Stimulated activated memory B cell treated with anti-CD40 and anti-IgM and Interleukin-4, amounts not matched to agents 10 μg/mL and 1 μg/mL and 100 μg/mL, for 72 hours (primary cell): ENCODE results near the gene STUB1.

Experiments used
- ATAC-seq: fragments of 150-1000 bp; cut with Tn5 transposase; 2 replicates; pipeline ENCODE4 v1.10.0; 2021
- H3K27ac Mint-ChIP-seq: one replicate; pipeline ENCODE4 v1.8.0; 2022; ENCODE audit warnings: mild to moderate bottlenecking, mixed read lengths
- H3K27me3 Mint-ChIP-seq: one replicate; pipeline ENCODE4 v1.8.0; 2022; ENCODE audit warnings: mixed read lengths
- H3K36me3 Mint-ChIP-seq: one replicate; pipeline ENCODE4 v1.8.0; 2022; ENCODE audit warnings: mixed read lengths
- H3K4me1 Mint-ChIP-seq: one replicate; pipeline ENCODE4 v1.8.0; 2022; ENCODE audit warnings: mixed read lengths
- H3K4me3 Mint-ChIP-seq: one replicate; pipeline ENCODE4 v1.8.0; 2022; ENCODE audit warnings: mild to moderate bottlenecking, moderate library complexity, mixed read lengths
- H3K9me3 Mint-ChIP-seq: one replicate; pipeline ENCODE4 v1.8.0; 2022; ENCODE audit warnings: mixed read lengths

STUB1 gene

DNA sequence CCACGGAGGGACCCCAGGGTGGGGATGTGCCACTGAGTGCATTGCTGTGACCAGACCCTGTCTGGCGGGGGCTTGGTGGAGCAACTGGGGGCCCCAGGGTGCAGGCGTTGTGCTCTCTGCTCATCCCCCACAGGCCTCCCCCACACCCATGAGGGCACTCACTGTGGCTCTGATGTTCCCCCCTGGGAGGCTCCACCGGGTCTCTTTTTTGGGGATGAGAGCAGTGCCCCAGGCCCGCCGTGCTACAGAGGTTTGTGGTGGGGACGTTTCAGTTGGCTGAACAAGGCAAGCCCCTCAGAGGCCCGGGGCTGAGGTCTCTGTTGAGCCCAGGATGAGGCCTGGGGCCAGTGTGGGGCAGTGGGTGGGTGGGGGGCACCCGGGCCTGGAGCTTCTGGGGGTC, 43.5 kb downstream of the STUB1 start:
- ATAC-seq = no peak
- Mint-ChIP-seq H3K36me3 (peaks cover 6% of the 10 kb centered on the region), H3K9me3 (no peaks in the 10 kb centered on the region), H3K4me1 (peaks cover 55% of the 10 kb centered on the region), H3K27me3 (no peaks in the 10 kb centered on the region), H3K27ac (no peak overlapping the region), H3K4me3 (no peak overlapping the region)

DNA sequence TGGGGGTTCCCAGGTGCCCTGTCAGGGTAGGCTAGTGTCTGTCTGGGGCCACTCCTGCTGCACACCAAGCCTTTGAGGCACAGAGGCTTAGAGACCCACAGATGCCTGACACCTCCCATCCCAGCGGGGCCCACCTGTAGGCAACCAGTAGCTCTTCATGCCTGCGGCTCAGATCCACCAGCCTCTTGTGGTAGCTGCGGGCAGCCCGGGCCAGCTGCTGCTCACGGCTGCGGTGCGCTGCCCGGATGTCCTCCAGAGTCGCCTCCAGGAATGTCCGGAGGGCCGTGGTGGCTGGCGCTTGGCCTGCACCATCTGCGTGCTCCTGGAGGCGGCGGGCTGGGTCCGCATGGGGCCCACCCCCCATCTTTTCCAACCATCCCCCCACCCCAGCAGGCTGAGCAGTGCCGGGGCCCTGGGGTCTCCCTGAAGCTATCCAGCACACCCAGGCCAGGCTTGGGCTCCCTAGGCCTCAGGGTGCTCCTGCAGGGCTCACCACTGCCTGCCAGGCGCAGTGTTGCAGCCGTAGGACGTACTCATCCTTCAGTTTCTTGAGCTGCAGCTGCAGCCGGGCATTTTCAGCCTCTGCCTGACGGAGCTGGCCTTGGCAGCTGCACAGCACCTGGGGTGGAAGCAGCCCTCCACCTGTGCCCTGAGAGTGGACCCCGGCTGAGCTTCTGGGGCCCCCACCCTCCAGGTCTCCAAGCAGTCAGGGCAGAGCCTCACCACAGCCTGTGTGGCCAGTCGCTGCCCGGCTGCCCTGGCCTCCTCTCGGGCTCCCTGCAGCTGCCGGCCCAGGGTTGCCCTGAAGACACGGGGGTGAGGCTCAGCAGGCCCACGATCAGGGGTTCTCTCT, 44.2 kb downstream of the STUB1 start:
- Mint-ChIP-seq H3K36me3 (peaks cover 6% of the 10 kb centered on the region), H3K4me3 (no peak overlapping the region), H3K4me1 (peaks cover 49% of the 10 kb centered on the region), H3K27ac (peak overlapping the region; percentile 53), H3K9me3 (no peaks in the 10 kb centered on the region), H3K27me3 (no peaks in the 10 kb centered on the region)
- ATAC-seq = no peak

DNA sequence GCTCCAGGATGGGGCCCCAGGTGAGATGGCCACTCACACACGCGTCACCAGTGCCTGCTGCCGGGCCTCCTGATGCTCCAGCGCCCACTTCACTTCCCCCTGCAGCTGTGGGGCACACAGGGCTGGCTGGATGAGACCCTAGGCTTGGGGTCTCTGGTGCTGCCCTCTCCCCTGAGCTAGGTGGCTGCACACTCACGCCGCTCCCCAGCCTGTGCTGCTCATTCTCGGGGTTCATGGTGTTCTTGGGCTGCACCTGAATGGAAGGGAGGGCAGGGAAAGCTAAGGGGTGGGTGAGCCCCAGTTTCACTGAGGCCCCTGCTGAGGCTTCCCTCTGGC, 44.8 kb downstream of the STUB1 start:
- peaks cover 6% of the 10 kb centered on the region for H3K36me3 Mint-ChIP-seq
- H3K9me3 Mint-ChIP-seq = no peaks in the 10 kb centered on the region
- ATAC-seq = no peak
- H3K27me3 Mint-ChIP-seq = no peaks in the 10 kb centered on the region
- H3K4me1 Mint-ChIP-seq = peaks cover 43% of the 10 kb centered on the region
- H3K4me3 Mint-ChIP-seq = no peak overlapping the region
- H3K27ac Mint-ChIP-seq = peak overlapping the region; percentile 70

DNA sequence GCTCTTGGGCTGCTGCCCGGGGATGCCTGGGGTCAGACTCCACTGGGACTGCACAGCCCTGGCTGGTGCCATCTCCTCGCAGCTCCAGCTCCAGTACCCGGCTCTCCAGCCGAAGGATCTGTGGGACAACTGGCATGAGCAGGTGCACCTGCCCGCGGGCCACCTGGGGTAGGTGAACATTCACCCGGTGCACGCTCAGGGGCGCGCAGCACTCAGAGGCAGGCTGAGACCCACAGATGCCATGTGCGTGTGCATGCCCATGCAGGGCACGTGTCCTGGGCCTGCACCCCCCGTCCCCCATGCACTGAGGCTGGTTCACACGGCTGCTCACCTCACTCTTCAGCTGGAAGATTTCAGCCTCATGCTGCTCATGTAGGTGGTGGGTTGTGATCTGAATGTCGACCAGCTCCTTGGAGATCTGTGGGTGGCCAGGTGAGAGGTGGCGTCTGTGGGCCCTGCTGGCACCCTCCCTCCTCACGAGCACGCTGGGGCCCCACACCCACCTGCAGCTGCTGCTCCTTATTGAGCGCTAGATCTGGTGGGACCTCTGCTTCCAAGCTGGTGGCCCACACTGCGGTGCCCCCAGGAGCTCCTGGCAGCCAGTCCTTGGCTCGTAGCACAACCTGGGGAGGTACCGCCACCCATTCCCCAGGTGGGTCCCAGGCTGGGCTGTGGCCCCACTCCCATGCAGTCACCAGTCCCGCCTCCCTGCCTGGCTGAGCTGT, 45.4 kb downstream of the STUB1 start:
- H3K36me3 Mint-ChIP-seq = peaks cover 6% of the 10 kb centered on the region
- H3K4me1 Mint-ChIP-seq = peaks cover 37% of the 10 kb centered on the region
- H3K9me3 Mint-ChIP-seq = no peaks in the 10 kb centered on the region
- no peak for ATAC-seq
- H3K4me3 Mint-ChIP-seq = peak overlapping the region; percentile 84
- peak overlapping the region; percentile 70 for H3K27ac Mint-ChIP-seq
- no peaks in the 10 kb centered on the region for H3K27me3 Mint-ChIP-seq

DNA sequence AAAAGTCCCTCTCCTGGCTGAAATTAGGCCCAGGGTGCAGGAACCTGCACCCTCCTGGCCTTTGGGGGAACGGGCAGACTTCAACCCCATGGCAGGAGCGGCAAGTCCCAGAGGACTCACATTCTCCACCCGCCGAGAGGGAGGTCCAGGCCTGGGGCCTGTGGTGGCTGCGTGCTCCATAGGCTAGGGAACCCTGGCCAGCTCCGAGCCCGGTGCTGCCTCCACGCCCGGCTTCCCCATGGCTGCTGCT, 45.9 kb downstream of the STUB1 start:
- Mint-ChIP-seq H3K4me3 (peak overlapping the region; percentile 84), H3K4me1 (peaks cover 36% of the 10 kb centered on the region), H3K9me3 (no peaks in the 10 kb centered on the region), H3K27ac (peak overlapping the region; percentile 70), H3K36me3 (peaks cover 6% of the 10 kb centered on the region), H3K27me3 (no peaks in the 10 kb centered on the region)
- ATAC-seq = no peak

DNA sequence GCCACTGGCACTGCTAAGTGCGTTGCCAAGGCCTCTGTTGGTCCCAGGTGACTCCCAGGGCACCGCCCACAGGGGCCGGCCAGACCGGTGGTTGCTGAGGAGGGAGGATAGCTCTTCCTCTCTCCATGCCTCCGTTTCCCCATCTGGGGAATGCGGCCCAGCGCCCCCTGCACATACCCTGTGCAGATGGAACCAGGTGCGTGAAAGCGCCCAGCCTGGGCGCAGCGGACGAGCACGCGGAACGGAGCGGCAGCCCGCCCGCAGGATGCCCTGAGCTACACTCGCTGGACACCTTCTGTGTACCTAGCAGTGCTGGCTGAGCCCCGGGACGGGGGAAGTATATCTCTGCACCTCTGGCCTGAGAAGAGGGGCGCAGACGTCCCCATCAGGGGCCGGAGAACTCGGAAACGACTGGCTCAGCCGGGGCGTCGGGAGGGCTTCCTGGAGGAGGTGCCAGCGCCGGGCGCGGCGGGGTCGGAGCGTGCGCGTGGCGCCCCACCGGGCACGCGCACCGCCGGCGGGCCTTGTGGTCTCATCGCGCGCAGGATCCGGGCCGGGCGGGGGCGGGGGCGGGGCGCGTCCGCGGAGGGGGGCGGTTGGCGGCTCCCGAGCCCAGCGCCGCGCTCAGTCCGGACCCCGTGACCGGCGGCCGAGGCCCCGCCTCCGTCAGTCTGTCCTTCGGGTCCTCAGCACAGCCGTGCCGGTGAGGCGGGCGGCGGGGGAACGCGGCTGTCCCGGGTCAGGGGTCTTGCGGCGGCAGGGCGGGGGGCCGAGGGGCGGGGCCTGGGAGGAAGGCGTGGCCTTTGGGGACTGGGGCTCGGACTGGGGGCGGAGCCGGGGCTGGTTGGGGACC, 46.5 kb downstream of the STUB1 start, which contains the start of the genes CCDC78 and HAGHL:
TSS of gene CCDC78 (minus strand) at position 6 of the 853 bp plus-strand sequence. CDS start 76 bp downstream, outside the sequence.
TSS of gene HAGHL (plus strand) at position 669 of the 853 bp plus-strand sequence. CDS start 404 bp downstream, outside the sequence.
- peaks cover 6% of the 10 kb centered on the region for H3K36me3 Mint-ChIP-seq
- peaks cover 36% of the 10 kb centered on the region for H3K4me1 Mint-ChIP-seq
- no peaks in the 10 kb centered on the region for H3K9me3 Mint-ChIP-seq
- H3K27me3 Mint-ChIP-seq = no peaks in the 10 kb centered on the region
- peak; percentile 62 for ATAC-seq
- H3K27ac Mint-ChIP-seq = peak within 1 kb of the TSS; percentile 70
- H3K4me3 Mint-ChIP-seq = peak within 1 kb of the TSS; percentile 84

DNA sequence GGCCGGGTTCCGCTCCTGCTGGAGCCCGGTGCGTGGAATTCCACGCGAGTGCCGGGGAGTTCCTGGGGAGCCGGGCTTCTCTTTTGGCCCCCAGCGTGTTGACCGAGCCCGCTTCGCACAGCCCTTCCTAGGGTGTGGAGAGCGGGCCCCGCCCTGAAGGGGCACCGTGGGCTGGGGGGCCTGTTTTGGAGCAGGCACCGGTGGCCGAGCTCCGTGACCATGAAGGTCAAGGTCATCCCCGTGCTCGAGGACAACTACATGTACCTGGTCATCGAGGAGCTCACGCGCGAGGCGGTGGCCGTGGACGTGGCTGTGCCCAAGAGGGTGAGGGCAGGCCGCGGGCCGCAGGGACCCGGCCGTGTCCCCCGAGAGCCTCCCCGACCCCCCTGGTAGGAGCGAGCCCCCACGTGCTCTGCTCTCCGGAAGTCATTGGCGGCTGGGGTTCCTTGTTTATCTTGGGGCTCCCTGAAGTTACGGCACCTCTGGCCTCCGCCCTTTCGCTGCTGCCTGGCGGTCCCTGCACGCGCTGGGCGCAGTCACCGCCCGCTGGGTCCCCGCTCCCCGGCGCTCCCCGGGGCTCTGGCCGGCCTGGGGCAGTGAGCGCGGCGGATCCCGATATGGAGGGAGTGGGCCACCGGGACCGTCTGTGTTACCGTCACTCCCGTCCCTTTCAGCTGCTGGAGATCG, 47.2 kb downstream of the STUB1 start:
- Mint-ChIP-seq H3K4me1 (peaks cover 31% of the 10 kb centered on the region), H3K4me3 (peak overlapping the region; percentile 71), H3K27ac (peak overlapping the region; percentile 37), H3K9me3 (no peaks in the 10 kb centered on the region), H3K27me3 (no peaks in the 10 kb centered on the region), H3K36me3 (peaks cover 6% of the 10 kb centered on the region)
- ATAC-seq = peak; percentile 46

DNA sequence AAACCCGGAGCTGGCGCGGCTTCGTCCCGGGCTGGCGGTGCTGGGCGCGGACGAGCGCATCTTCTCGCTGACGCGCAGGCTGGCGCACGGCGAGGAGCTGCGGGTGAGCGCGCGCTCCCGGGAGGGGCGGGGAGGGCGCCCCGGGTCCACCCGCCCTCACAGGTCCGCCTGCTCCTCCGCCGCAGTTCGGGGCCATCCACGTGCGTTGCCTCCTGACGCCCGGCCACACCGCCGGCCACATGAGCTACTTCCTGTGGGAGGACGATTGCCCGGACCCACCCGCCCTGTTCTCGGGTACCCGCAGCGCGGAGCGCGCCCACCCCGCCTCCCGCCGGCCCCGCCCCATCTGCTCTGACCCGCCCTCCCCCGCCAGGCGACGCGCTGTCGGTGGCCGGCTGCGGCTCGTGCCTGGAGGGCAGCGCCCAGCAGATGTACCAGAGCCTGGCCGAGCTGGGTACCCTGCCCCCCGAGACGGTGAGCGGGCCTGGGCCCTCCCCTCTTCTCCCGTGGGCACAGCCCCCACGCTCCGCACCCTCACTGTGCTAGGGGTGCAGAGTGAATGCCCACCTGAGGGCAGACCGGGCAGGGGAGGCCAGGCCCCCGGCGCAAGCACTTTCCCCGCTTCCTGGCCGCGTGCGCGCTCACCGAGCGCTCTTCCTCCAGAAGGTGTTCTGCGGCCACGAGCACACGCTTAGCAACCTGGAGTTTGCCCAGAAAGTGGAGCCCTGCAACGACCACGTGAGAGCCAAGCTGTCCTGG, 48.1 kb downstream of the STUB1 start:
- ATAC-seq = peak; percentile 63

DNA sequence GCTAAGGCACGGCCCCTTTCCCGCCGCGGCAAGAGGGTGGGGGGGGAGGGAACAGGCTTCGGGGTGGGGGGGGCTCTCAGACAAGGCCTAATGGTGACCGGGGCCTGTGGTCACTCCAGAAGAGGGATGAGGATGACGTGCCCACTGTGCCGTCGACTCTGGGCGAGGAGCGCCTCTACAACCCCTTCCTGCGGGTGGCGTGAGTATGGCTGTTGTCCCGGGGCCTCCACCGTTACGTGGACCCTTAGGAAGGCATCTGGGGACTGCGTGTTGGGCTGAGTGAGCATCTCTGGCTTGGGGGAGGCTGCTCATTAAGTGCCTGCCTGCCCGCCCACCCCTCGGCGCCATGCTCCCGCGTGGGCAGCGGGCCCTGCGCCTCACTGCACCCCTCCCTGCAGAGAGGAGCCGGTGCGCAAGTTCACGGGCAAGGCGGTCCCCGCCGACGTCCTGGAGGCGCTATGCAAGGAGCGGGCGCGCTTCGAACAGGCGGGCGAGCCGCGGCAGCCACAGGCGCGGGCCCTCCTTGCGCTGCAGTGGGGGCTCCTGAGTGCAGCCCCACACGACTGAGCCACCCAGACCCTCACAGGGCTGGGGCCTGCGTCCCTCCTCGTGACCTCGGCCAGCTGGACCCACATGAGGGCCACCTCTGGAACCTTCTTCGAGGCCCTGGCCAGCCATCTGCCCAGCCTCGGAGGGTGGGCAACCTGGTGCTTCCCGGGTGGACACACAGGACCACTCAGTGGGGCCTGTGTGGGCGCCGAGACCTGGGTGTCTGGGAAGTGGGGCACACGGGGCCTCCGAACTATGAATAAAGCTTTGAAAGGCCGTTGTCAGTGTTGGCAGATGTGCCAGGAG, 48.9 kb downstream of the STUB1 start:
- H3K36me3 Mint-ChIP-seq = peaks cover 6% of the 10 kb centered on the region
- ATAC-seq = no peak
- no peaks in the 10 kb centered on the region for H3K27me3 Mint-ChIP-seq
- H3K4me3 Mint-ChIP-seq = peak overlapping the region; percentile 72
- H3K27ac Mint-ChIP-seq = no peak overlapping the region
- peaks cover 18% of the 10 kb centered on the region for H3K4me1 Mint-ChIP-seq
- no peaks in the 10 kb centered on the region for H3K9me3 Mint-ChIP-seq

More for the DNA sequence above, 48.1 kb downstream of the STUB1 start:
- Mint-ChIP-seq H3K4me1 (peaks cover 23% of the 10 kb centered on the region), H3K27ac (no peak overlapping the region), H3K36me3 (peaks cover 6% of the 10 kb centered on the region), H3K4me3 (peak overlapping the region; percentile 72), H3K9me3 (no peaks in the 10 kb centered on the region), H3K27me3 (no peaks in the 10 kb centered on the region)

DNA sequence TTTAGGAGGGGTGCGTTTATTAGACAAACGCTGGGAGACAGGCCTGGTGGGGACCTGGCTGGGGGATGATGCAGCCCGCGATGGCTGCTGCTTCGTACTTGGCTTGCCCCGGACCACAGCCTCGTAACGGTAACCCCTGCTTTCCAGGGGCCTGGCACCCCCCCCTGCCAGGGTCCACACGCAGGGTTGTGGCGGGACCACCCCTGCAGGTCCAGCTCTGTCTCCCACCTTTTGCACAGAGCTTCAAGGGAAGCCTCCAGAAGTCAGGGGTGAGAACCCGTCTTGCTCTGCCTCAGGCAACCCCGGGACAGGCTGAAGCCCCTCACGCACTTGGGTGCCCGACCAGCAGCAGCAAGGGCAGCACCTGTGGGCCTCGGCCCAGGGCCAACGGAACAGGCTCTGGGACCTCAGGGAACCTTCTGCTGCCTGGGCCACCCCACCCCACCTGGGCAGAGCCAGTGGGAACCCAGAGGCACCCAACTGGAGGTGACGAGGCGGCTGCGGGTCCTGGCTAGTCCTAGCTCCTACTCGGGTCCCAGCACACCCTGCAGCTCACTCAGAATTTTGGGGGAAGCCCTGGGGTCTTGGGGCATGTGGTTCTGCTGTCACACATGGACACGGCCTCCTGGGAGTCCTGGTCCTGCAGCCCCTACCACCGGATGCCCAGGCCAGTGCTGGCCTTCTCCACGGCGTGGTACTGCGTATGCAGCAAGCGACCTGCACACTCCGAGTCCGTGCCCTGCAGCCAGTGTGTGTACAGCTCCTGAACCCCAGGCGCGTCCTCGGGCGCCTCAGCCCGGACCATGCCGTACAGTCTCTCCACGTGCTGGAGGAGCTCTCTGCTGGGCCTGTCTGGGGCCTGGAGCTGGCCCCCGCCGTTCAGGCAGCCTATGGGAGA, 49.8 kb downstream of the STUB1 start:
- peaks cover 12% of the 10 kb centered on the region for H3K36me3 Mint-ChIP-seq
- H3K4me1 Mint-ChIP-seq = peaks cover 18% of the 10 kb centered on the region
- ATAC-seq = no peak
- no peak overlapping the region for H3K4me3 Mint-ChIP-seq
- no peaks in the 10 kb centered on the region for H3K27me3 Mint-ChIP-seq
- H3K27ac Mint-ChIP-seq = no peak overlapping the region
- H3K9me3 Mint-ChIP-seq = no peaks in the 10 kb centered on the region

DNA sequence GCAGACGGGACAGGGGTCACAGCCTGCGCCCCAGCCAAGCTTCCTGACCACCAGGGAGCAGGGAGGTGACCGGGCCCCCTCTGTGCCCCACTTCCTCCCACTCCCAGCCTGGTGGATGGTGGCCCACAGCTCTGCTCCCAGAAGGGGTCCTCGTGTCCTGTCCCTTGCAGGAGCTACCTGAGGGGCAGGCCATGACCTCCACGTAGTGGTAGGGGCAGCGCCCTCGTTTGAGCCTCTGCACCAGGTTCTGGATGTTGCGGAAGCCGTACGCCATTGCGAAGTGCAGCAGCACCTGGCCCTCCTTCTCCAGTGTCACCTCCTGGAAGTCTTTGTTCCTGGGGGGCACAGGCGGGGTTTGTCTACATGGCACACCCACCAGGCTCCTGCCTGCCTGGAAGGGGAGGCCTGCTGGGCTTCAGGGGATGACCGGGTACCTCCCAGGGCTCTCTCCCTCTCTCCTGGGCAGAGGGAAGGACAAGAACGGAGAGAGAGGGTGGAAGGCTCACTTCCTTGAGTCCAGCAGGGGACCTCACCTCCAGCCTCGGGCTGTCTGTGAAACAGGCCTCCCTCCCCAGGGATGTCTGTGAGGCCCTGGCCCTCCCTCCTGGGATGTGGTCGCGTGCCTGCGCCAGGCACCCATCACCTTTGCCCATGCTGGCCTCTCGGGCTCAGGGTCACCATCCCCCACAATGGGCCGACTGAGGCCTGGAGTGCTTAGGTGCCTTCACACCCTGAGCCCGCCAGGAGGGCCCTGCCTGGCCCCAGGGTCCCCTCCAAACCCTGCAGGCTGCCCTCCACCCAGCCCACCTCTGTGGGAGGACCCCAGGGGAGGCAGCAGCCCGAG, 50.7 kb downstream of the STUB1 start:
- Mint-ChIP-seq H3K27ac (no peak overlapping the region), H3K9me3 (no peaks in the 10 kb centered on the region), H3K4me1 (peaks cover 18% of the 10 kb centered on the region), H3K27me3 (no peaks in the 10 kb centered on the region), H3K4me3 (no peak overlapping the region), H3K36me3 (peaks cover 18% of the 10 kb centered on the region)
- ATAC-seq = no peak

DNA sequence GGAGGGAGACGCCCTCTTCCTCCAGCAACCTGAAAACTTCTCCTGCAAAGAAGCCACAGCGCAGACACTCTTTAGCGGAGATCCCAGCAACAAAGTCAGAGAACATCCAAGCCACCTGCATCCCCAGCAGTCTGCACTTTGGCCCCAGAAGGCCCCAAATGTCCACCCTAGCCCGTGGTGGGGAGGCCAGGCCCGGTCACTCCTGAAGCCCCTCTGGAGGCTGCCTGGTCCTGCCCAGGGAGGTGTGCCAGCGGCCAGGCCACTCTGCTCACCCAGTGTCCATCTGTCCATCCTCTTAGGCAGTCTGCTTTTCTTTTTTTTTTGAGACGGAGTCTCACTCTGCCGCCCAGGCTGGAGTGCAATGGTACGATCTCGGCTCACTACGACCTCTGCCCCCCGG, 52.1 kb downstream of the STUB1 start:
- Mint-ChIP-seq H3K27ac (no peak overlapping the region), H3K9me3 (no peaks in the 10 kb centered on the region), H3K36me3 (peaks cover 25% of the 10 kb centered on the region), H3K4me1 (peaks cover 20% of the 10 kb centered on the region), H3K4me3 (no peak overlapping the region), H3K27me3 (no peaks in the 10 kb centered on the region)
- no peak for ATAC-seq
